Neuronal stem cell (in vitro differentiated cells): ENCODE results near the gene LOC128125822.
A peak's percentile ranks its signal among the peaks of the same experiment; 100 is the strongest.

ENCODE experiments used
- DNase-seq: peaks from one replicate; pipeline ENCODE4 v3.0.0-alpha.2; 2013; ENCODE audit warnings: low spot score
- H2AFZ ChIP-seq: one replicate; pipeline ENCODE4 v1.6.1; 2013; ENCODE audit warnings: mild to moderate bottlenecking, low read length, inconsistent platforms
- H2AK5ac ChIP-seq: 2 replicates; pipeline ENCODE4 v1.6.1; 2013; ENCODE audit warnings: low read depth, mild to moderate bottlenecking, inconsistent platforms, low read length, moderate library complexity, mixed read lengths
- H2BK120ac ChIP-seq: 2 replicates; pipeline ENCODE4 v1.6.1; 2013; ENCODE audit warnings: low read depth, mild to moderate bottlenecking, inconsistent platforms, low read length, moderate library complexity, mixed read lengths
- H2BK12ac ChIP-seq: one replicate; pipeline ENCODE4 v1.6.1; 2013; ENCODE audit warnings: low read length, inconsistent platforms
- H2BK15ac ChIP-seq: 2 replicates; pipeline ENCODE4 v1.6.1; 2013; ENCODE audit warnings: mild to moderate bottlenecking, low read length, inconsistent platforms, mixed read lengths
- H2BK5ac ChIP-seq: one replicate; pipeline ENCODE4 v1.6.1; 2013; ENCODE audit warnings: inconsistent platforms, mild to moderate bottlenecking, low read length, moderate library complexity
- H3K14ac ChIP-seq: one replicate; pipeline ENCODE4 v1.6.1; 2013; ENCODE audit warnings: low read length, inconsistent platforms
- H3K18ac ChIP-seq: 2 replicates; pipeline ENCODE4 v1.6.1; 2013; ENCODE audit warnings: low read length, inconsistent platforms
- H3K23ac ChIP-seq: 2 replicates; pipeline ENCODE4 v1.6.1; 2013; ENCODE audit warnings: low read depth, mild to moderate bottlenecking, mixed read lengths, low read length, inconsistent platforms; ENCODE audit not compliant: poor library complexity
- H3K27ac ChIP-seq: replicated peaks from 3 replicates; pipeline ENCODE4 v1.5.1; 2013; ENCODE audit warnings: low read length, inconsistent platforms
- H3K27me3 ChIP-seq, 3 experiments: 2 replicates each; pipeline ENCODE4 v1.6.1; 2013; ENCODE audit warnings: low read length in 3 of 3, mild to moderate bottlenecking in 2 of 3, inconsistent platforms in 1 of 3, low read depth in 1 of 3, mixed read lengths in 1 of 3, moderate library complexity in 1 of 3; ENCODE audit not compliant: control insufficient read depth in 3 of 3, insufficient read depth in 3 of 3
- H3K36me3 ChIP-seq, 2 donors: replicated peaks in 1 of 2; 2 replicates each; pipeline ENCODE4 v1.6.1; 2013; ENCODE audit warnings: low read length in 2 of 2; ENCODE audit not compliant: control insufficient read depth in 2 of 2, insufficient read depth in 2 of 2
- H3K4ac ChIP-seq: 2 replicates; pipeline ENCODE4 v1.6.1; 2013; ENCODE audit warnings: inconsistent platforms, mild to moderate bottlenecking, low read length, moderate library complexity
- H3K4me1 ChIP-seq, 2 donors: 1 replicate in 1 of 2; 2 replicates in 1 of 2; pipeline ENCODE4 v1.6.1; 2013; ENCODE audit warnings: low read length in 2 of 2, low read depth in 1 of 2; ENCODE audit not compliant: control insufficient read depth in 2 of 2, insufficient read depth in 1 of 2
- H3K4me2 ChIP-seq: one replicate; pipeline ENCODE4 v1.6.1; 2013; ENCODE audit warnings: mild to moderate bottlenecking, low read length, inconsistent platforms; ENCODE audit not compliant: insufficient read depth, poor library complexity, severe bottlenecking
- H3K4me3 ChIP-seq, 2 donors: 2 replicates each; pipeline ENCODE4 v1.5.1; 2013; ENCODE audit warnings: low read length in 2 of 2, mild to moderate bottlenecking in 2 of 2, inconsistent platforms in 1 of 2, moderate library complexity in 1 of 2
- H3K79me1 ChIP-seq: one replicate; pipeline ENCODE4 v1.6.1; 2013; ENCODE audit warnings: low read depth, mild to moderate bottlenecking, inconsistent platforms, low read length, moderate library complexity
- H3K9ac ChIP-seq: one replicate; pipeline ENCODE4 v1.6.1; 2013; ENCODE audit warnings: mild to moderate bottlenecking, low read depth, low read length, inconsistent platforms; ENCODE audit not compliant: poor library complexity
- H3K9me3 ChIP-seq, 2 donors: replicated peaks in 1 of 2; 2 replicates each; pipeline versions ENCODE3 to v1.6.1; 2013; ENCODE audit warnings: low read length in 2 of 2, mild to moderate bottlenecking in 2 of 2, inconsistent platforms in 1 of 2, low read depth in 1 of 2, mixed read lengths in 1 of 2, moderate library complexity in 1 of 2; ENCODE audit not compliant: control insufficient read depth in 2 of 2, insufficient read depth in 1 of 2
- H4K8ac ChIP-seq: one replicate; pipeline ENCODE4 v1.6.1; 2013; ENCODE audit warnings: low read depth, mild to moderate bottlenecking, inconsistent platforms, low read length, moderate library complexity
- H4K91ac ChIP-seq: one replicate; pipeline ENCODE4 v1.6.1; 2013; ENCODE audit warnings: low read length, low read depth, mild to moderate bottlenecking, inconsistent platforms; ENCODE audit not compliant: poor library complexity
- WGBS, 2 donors: extraction: QIAGEN DNeasy Blood & Tissue Kit; methylation state at CpG; one replicate each; pipeline ENCODE4 v1.1.7; 2013; ENCODE audit warnings: missing lambda C conversion rate in 2 of 2, mixed read lengths in 1 of 2; ENCODE audit not compliant: insufficient read length in 2 of 2, insufficient replicate concordance in 1 of 2; ENCODE audit errors: extremely low coverage in 2 of 2; 5-methylcytosine and 5-hydroxymethylcytosine counted together

The LOC128125822 gene

DNA sequence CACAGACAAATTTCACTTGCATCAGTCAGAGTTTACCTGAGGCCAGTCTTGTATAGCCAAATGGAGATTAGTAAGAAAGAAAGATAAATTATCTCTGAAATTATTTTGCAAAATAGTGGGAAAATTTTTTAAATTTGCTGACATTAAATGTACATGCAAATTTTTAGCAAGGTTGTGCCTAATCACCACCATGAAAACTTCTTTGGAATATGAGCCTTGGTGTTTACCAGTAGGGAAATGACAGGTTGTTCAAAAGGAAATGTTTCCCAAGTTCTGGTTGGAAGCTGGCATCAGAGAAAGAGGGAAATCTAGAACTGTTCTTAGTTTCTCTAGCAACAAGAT is 34.4 kb upstream of the LOC128125822 start:
- H3K9ac ChIP-seq: no peak overlapping the region
- DNase-seq: no peak
- no peak overlapping the region for H3K27ac ChIP-seq
- H3K14ac ChIP-seq: no peak overlapping the region
- H3K4me2 ChIP-seq: no peak overlapping the region
- no peaks in the 10 kb centered on the region for H3K79me1 ChIP-seq
- no peaks in the 10 kb centered on the region for H3K36me3 ChIP-seq
- no peaks in the 10 kb centered on the region for H3K27me3 ChIP-seq
- no peak overlapping the region for H2BK15ac ChIP-seq
- H2AK5ac ChIP-seq: no peak overlapping the region
- no peak overlapping the region for H2AFZ ChIP-seq
- no peak overlapping the region for H3K18ac ChIP-seq
- no peak overlapping the region for H3K23ac ChIP-seq
- no peak overlapping the region for H3K4ac ChIP-seq
- no peak overlapping the region for H4K8ac ChIP-seq
- H4K91ac ChIP-seq: no peak overlapping the region
- H2BK5ac ChIP-seq: no peak overlapping the region
- no peaks in the 10 kb centered on the region for H3K9me3 ChIP-seq
- H2BK120ac ChIP-seq: no peak overlapping the region
- H3K4me1 ChIP-seq: no peaks in the 10 kb centered on the region
- H3K4me3 ChIP-seq: no peak overlapping the region
- H2BK12ac ChIP-seq: no peak overlapping the region

DNA sequence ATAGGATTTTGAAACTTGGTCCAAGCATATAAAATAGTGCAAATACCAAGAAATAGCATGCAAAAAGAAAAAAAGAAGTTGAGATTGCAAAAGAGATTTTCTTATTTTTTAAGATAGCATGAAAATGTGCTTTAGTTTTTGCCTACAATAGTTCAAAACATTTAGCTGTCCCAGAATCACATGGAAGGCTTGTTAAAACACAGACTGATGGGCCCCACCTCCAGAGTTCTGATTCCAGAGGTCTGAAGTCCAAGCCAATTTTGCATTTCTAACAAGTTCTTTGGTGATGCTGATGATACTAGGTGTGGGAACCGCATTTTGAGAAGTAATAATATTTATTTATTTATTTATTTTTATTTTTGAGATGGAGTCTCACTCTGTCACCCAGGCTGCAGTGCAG is 33.7 kb upstream of the LOC128125822 start:
- H3K36me3 ChIP-seq: no peaks in the 10 kb centered on the region
- no peak overlapping the region for H4K8ac ChIP-seq
- H2BK12ac ChIP-seq: no peak overlapping the region
- no peak for DNase-seq
- H2BK120ac ChIP-seq: no peak overlapping the region
- H2AK5ac ChIP-seq: no peak overlapping the region
- no peak overlapping the region for H3K4ac ChIP-seq
- H4K91ac ChIP-seq: no peak overlapping the region
- no peaks in the 10 kb centered on the region for H3K27me3 ChIP-seq
- no peak overlapping the region for H3K4me3 ChIP-seq
- H2BK15ac ChIP-seq: no peak overlapping the region
- H3K4me2 ChIP-seq: no peak overlapping the region
- no peak overlapping the region for H3K14ac ChIP-seq
- no CpG with 5 or more reads among the region's 1 CpG for WGBS, 2 donors
- H3K9ac ChIP-seq: no peak overlapping the region
- H2BK5ac ChIP-seq: no peak overlapping the region
- no peak overlapping the region for H3K27ac ChIP-seq
- H3K18ac ChIP-seq: no peak overlapping the region
- no peak overlapping the region for H3K23ac ChIP-seq
- H3K4me1 ChIP-seq: no peaks in the 10 kb centered on the region
- H3K79me1 ChIP-seq: no peaks in the 10 kb centered on the region
- H2AFZ ChIP-seq: no peak overlapping the region
- H3K9me3 ChIP-seq: no peaks in the 10 kb centered on the region

DNA sequence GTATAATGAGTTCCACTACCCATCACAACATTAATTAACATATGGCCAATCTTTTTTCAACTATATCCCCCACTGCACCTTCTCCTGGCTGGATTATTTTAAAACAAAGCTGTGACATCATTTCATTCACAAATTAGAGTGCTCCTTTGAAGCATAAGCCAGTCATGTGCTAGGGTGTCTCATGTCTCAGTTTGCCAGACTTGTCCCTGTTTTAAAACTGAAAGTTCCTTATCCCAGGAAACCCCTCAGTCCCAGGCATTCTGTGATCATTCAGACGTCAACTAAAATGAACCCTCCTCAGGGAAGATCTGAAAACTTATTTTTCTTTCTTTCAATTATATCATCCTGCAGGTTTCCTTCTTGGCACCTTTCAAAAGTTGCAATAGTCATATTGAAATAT is 29.3 kb upstream of the LOC128125822 start:
- Histone ChIP-seq H3K36me3 (no peaks in the 10 kb centered on the region), H3K79me1 (no peaks in the 10 kb centered on the region), H3K4me3 (no peak overlapping the region), H4K8ac (no peak overlapping the region), H3K27ac (no peak overlapping the region), H3K14ac (no peak overlapping the region), H3K9me3 (no peaks in the 10 kb centered on the region), H3K9ac (no peak overlapping the region), H3K4me1 (no peaks in the 10 kb centered on the region), H2AFZ (no peak overlapping the region), H2BK15ac (no peak overlapping the region), H2BK12ac (no peak overlapping the region), H4K91ac (no peak overlapping the region), H2BK120ac (no peak overlapping the region), H3K4ac (no peak overlapping the region), H3K4me2 (no peak overlapping the region), H3K18ac (no peak overlapping the region), H3K27me3 (no peaks in the 10 kb centered on the region), H3K23ac (no peak overlapping the region), H2AK5ac (no peak overlapping the region), H2BK5ac (no peak overlapping the region)
- WGBS, 2 donors: no CpG with 5 or more reads among the region's 1 CpG
- no peak for DNase-seq

DNA sequence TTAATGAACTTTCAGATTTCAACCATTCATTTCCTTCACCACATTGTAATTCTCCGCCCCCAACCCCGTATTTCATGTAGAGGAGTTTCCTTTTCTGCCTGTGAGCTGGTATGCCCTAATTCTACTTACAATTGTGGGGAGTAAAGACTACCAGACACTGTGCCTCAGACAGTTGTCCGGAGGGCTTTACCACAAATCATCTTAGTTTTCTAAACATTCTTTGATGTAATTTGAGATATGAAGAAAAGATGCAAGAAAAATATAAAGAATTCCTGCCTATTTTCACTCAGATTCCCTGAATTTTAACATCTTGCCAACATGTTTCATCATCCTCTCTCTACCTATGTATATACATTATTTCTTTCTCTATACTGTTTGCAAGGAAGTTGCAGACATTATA is 28.3 kb upstream of the LOC128125822 start:
- H3K27me3 ChIP-seq: no peaks in the 10 kb centered on the region
- H4K91ac ChIP-seq: no peak overlapping the region
- H2AK5ac ChIP-seq: no peak overlapping the region
- no CpG with 5 or more reads among the region's 3 CpGs for WGBS, 2 donors
- H3K18ac ChIP-seq: no peak overlapping the region
- H3K27ac ChIP-seq: no peak overlapping the region
- no peak overlapping the region for H3K9ac ChIP-seq
- H2AFZ ChIP-seq: peak overlapping the region; percentile 5
- no peaks in the 10 kb centered on the region for H3K4me1 ChIP-seq
- no peak for DNase-seq
- H3K4me2 ChIP-seq: no peak overlapping the region
- H3K36me3 ChIP-seq: no peaks in the 10 kb centered on the region
- no peaks in the 10 kb centered on the region for H3K9me3 ChIP-seq
- no peak overlapping the region for H2BK120ac ChIP-seq
- no peak overlapping the region for H3K23ac ChIP-seq
- no peak overlapping the region for H3K4ac ChIP-seq
- H2BK12ac ChIP-seq: no peak overlapping the region
- no peak overlapping the region for H2BK5ac ChIP-seq
- no peaks in the 10 kb centered on the region for H3K79me1 ChIP-seq
- H2BK15ac ChIP-seq: no peak overlapping the region
- no peak overlapping the region for H3K4me3 ChIP-seq
- H3K14ac ChIP-seq: no peak overlapping the region
- H4K8ac ChIP-seq: no peak overlapping the region
